SU-DHL-6 (cell line): ENCODE data around the gene MRPL17.

Experiments
- CTCF ChIP-seq: fragments of 200-600 bp; sonication (generic); IDR thresholded peaks from one replicate; pipeline ENCODE4 v1.5.1; 2017; ENCODE audit warnings: antibody characterized with exemption, mild to moderate bottlenecking, low read length, moderate library complexity; ENCODE audit not compliant: insufficient read depth, poor library complexity, severe bottlenecking
- EZH2phosphoT487 ChIP-seq: fragments of 200-600 bp; sonication (generic), shearing (Covaris generic); conservative IDR thresholded peaks from 2 replicates; pipeline ENCODE4 v1.6.1; 2018; ENCODE audit warnings: mild to moderate bottlenecking, antibody characterized with exemption, low read length, moderate library complexity, mixed read lengths

- no peak for TF ChIP-seq CTCF
- TF ChIP-seq EZH2phosphoT487 = no peak
Measured at GRCh38 chr11:6694229-6694535, 11.0 kb upstream of the MRPL17 start.
